Mesendoderm (in vitro differentiated cells): Measurements from ENCODE around the gene SUMF1.
"Not testable (repeated sequence)": the region's sequence is repeated elsewhere in the genome, so short reads cannot be mapped to it uniquely, and the experiment has no call there.

Experiments used
- DNase-seq: peaks from one replicate; pipeline ENCODE4 v3.0.0; 2013
- H2AK5ac ChIP-seq: 2 replicates; pipeline ENCODE4 v1.6.1; 2013; ENCODE audit warnings: low read length, inconsistent platforms
- H2BK120ac ChIP-seq: 2 replicates; pipeline ENCODE4 v1.6.1; 2013; ENCODE audit warnings: low read depth, mild to moderate bottlenecking, low read length, moderate library complexity, mixed read lengths
- H2BK15ac ChIP-seq: replicated peaks from 2 replicates; pipeline ENCODE4 v1.6.1; 2013; ENCODE audit warnings: low read depth, mild to moderate bottlenecking, moderate library complexity
- H2BK5ac ChIP-seq: 2 replicates; pipeline ENCODE4 v1.6.1; 2013; ENCODE audit warnings: low read length, inconsistent platforms
- H3K18ac ChIP-seq: 2 replicates; pipeline ENCODE4 v1.6.1; 2013; ENCODE audit warnings: mild to moderate bottlenecking, low read length, mixed read lengths
- H3K23ac ChIP-seq: one replicate; pipeline ENCODE4 v1.6.1; 2013; ENCODE audit warnings: low read length
- H3K27ac ChIP-seq: 2 replicates; pipeline ENCODE4 v1.5.1; 2013; ENCODE audit warnings: low read depth, mild to moderate bottlenecking, inconsistent platforms, low read length, moderate library complexity
- H3K27me3 ChIP-seq: 2 replicates; pipeline ENCODE4 v1.6.1; 2013; ENCODE audit warnings: low read length, control low read depth, mild to moderate bottlenecking, inconsistent platforms; ENCODE audit not compliant: insufficient read depth, poor library complexity
- H3K36me3 ChIP-seq: 2 replicates; pipeline ENCODE4 v1.6.1; 2013; ENCODE audit warnings: low read length, inconsistent platforms; ENCODE audit not compliant: control insufficient read depth, insufficient read depth
- H3K4ac ChIP-seq: one replicate; pipeline ENCODE4 v1.6.1; 2013; ENCODE audit warnings: low read depth, mild to moderate bottlenecking, low read length, moderate library complexity
- H3K4me1 ChIP-seq: 2 replicates; pipeline ENCODE4 v1.6.1; 2013; ENCODE audit warnings: low read depth, low read length, inconsistent platforms; ENCODE audit not compliant: control insufficient read depth
- H3K4me2 ChIP-seq: 2 replicates; pipeline ENCODE4 v1.6.1; 2013; ENCODE audit warnings: low read length
- H3K4me3 ChIP-seq: 2 replicates; pipeline ENCODE4 v1.5.1; 2013; ENCODE audit warnings: mild to moderate bottlenecking, low read length
- H3K56ac ChIP-seq: one replicate; pipeline ENCODE4 v1.6.1; 2013; ENCODE audit warnings: low read length
- H3K79me1 ChIP-seq: 2 replicates; pipeline ENCODE4 v1.6.1; 2013; ENCODE audit warnings: low read length, inconsistent platforms
- H3K79me2 ChIP-seq: 2 replicates; pipeline ENCODE4 v1.6.1; 2013; ENCODE audit warnings: mild to moderate bottlenecking, low read length; ENCODE audit not compliant: control insufficient read depth, insufficient read depth
- H3K9ac ChIP-seq: 2 replicates; pipeline ENCODE4 v1.6.1; 2013; ENCODE audit warnings: low read length, inconsistent platforms
- H4K5ac ChIP-seq: one replicate; pipeline ENCODE4 v1.6.1; 2013; ENCODE audit warnings: low read length
- H4K8ac ChIP-seq: one replicate; pipeline ENCODE4 v1.6.1; 2013; ENCODE audit warnings: low read depth, mild to moderate bottlenecking, control low read depth, low read length, moderate library complexity
- WGBS: extraction: QIAGEN DNeasy Blood & Tissue Kit; methylation state at CpG from one replicate; pipeline ENCODE4 v1.1.7; 2013; ENCODE audit warnings: low lambda C conversion rate, missing lambda C conversion rate; ENCODE audit not compliant: insufficient coverage; ENCODE audit errors: extremely low coverage; 5-methylcytosine and 5-hydroxymethylcytosine counted together

SUMF1 gene

GRCh38 chr3:4332991-4333390, 134.1 kb downstream of the SUMF1 start:
- no peak for DNase-seq
- no CpG with 5 or more reads among the region's 3 CpGs for WGBS
- H3K36me3 ChIP-seq = no peaks in the 10 kb centered on the region
- H3K79me2 ChIP-seq = no peaks in the 10 kb centered on the region
- no peak overlapping the region for H4K5ac ChIP-seq
- no peak overlapping the region for H3K18ac ChIP-seq
- H3K23ac ChIP-seq = no peak overlapping the region
- H4K8ac ChIP-seq = no peak overlapping the region
- peaks cover 3% of the 10 kb centered on the region for H3K4me1 ChIP-seq
- no peak overlapping the region for H3K56ac ChIP-seq
- no peaks in the 10 kb centered on the region for H3K27me3 ChIP-seq
- no peak overlapping the region for H2BK5ac ChIP-seq
- H3K4ac ChIP-seq = no peak overlapping the region
- no peaks in the 10 kb centered on the region for H3K79me1 ChIP-seq
- H2AK5ac ChIP-seq = no peak overlapping the region
- no peak overlapping the region for H3K4me2 ChIP-seq
- H3K4me3 ChIP-seq = no peak overlapping the region
- H3K9ac ChIP-seq = no peak overlapping the region
- no peak overlapping the region for H2BK15ac ChIP-seq
- no peak overlapping the region for H2BK120ac ChIP-seq
- H3K27ac ChIP-seq = no peak overlapping the region

- no peak overlapping the region for H3K27ac ChIP-seq
- H3K18ac ChIP-seq = no peak overlapping the region
- H2BK5ac ChIP-seq = no peak overlapping the region
- no peak overlapping the region for H2AK5ac ChIP-seq
- H3K23ac ChIP-seq = no peak overlapping the region
- no peak overlapping the region for H3K56ac ChIP-seq
- H3K27me3 ChIP-seq = no peaks in the 10 kb centered on the region
- DNase-seq = no peak
- no peak overlapping the region for H4K5ac ChIP-seq
- H3K9ac ChIP-seq = no peak overlapping the region
- H2BK15ac ChIP-seq = no peak overlapping the region
- peaks cover 3% of the 10 kb centered on the region for H3K4me1 ChIP-seq
- no peaks in the 10 kb centered on the region for H3K36me3 ChIP-seq
- no peak overlapping the region for H4K8ac ChIP-seq
- H2BK120ac ChIP-seq = no peak overlapping the region
- no peaks in the 10 kb centered on the region for H3K79me2 ChIP-seq
- H3K4me3 ChIP-seq = no peak overlapping the region
- WGBS = no CpG with 5 or more reads among the region's 3 CpGs
- no peak overlapping the region for H3K4ac ChIP-seq
- no peaks in the 10 kb centered on the region for H3K79me1 ChIP-seq
- H3K4me2 ChIP-seq = no peak overlapping the region
Measured at GRCh38 chr3:4332574-4332973, 134.5 kb downstream of the SUMF1 start.

- H2BK15ac ChIP-seq = no peak overlapping the region
- no peak overlapping the region for H2BK5ac ChIP-seq
- no peak overlapping the region for H3K4me2 ChIP-seq
- H3K4me3 ChIP-seq = no peak overlapping the region
- no peaks in the 10 kb centered on the region for H3K79me2 ChIP-seq
- no peak overlapping the region for H4K8ac ChIP-seq
- H3K4me1 ChIP-seq = peaks cover 3% of the 10 kb centered on the region
- H3K36me3 ChIP-seq = no peaks in the 10 kb centered on the region
- no peak overlapping the region for H3K56ac ChIP-seq
- WGBS = no CpG with 5 or more reads among the region's 1 CpG
- H3K27ac ChIP-seq = no peak overlapping the region
- H2BK120ac ChIP-seq = no peak overlapping the region
- H3K4ac ChIP-seq = no peak overlapping the region
- no peak overlapping the region for H4K5ac ChIP-seq
- DNase-seq = no peak
- H3K27me3 ChIP-seq = no peaks in the 10 kb centered on the region
- no peaks in the 10 kb centered on the region for H3K79me1 ChIP-seq
- H3K23ac ChIP-seq = no peak overlapping the region
- H3K18ac ChIP-seq = no peak overlapping the region
- no peak overlapping the region for H2AK5ac ChIP-seq
- no peak overlapping the region for H3K9ac ChIP-seq
Measured at GRCh38 chr3:4332111-4332510, 135.0 kb downstream of the SUMF1 start.

GRCh38 chr3:4329806-4330205, 137.3 kb downstream of the SUMF1 start:
- DNase-seq, H2AK5ac ChIP-seq, H4K8ac ChIP-seq, H3K27me3 ChIP-seq, H2BK15ac ChIP-seq, H3K23ac ChIP-seq, H2BK5ac ChIP-seq, H4K5ac ChIP-seq, H3K4me2 ChIP-seq, H2BK120ac ChIP-seq, H3K56ac ChIP-seq, H3K18ac ChIP-seq, H3K27ac ChIP-seq, H3K36me3 ChIP-seq, H3K9ac ChIP-seq, H3K4me3 ChIP-seq, H3K4ac ChIP-seq, H3K79me1 ChIP-seq, H3K4me1 ChIP-seq, H3K79me2 ChIP-seq: not testable (repeated sequence)

- Histone ChIP-seq H3K23ac (no peak overlapping the region), H3K4me2 (no peak overlapping the region), H3K27me3 (no peaks in the 10 kb centered on the region), H4K8ac (no peak overlapping the region), H3K4me1 (no peaks in the 10 kb centered on the region), H3K79me1 (no peaks in the 10 kb centered on the region), H3K56ac (no peak overlapping the region), H3K4ac (no peak overlapping the region), H3K79me2 (no peaks in the 10 kb centered on the region), H2BK15ac (no peak overlapping the region), H4K5ac (no peak overlapping the region), H2BK120ac (no peak overlapping the region), H3K36me3 (no peaks in the 10 kb centered on the region), H3K4me3 (no peak overlapping the region), H2BK5ac (no peak overlapping the region), H3K18ac (no peak overlapping the region), H2AK5ac (no peak overlapping the region), H3K9ac (no peak overlapping the region), H3K27ac (no peak overlapping the region)
- DNase-seq = no peak
- WGBS = no CpG with 5 or more reads among the region's 1 CpG
Measured at GRCh38 chr3:4326868-4327267, 140.2 kb downstream of the SUMF1 start.

GRCh38 chr3:4323246-4324027, 143.6 kb downstream of the SUMF1 start:
- no peak overlapping the region for H4K8ac ChIP-seq
- no peak overlapping the region for H3K23ac ChIP-seq
- no peak for DNase-seq
- no peak overlapping the region for H2BK15ac ChIP-seq
- H3K27ac ChIP-seq = no peak overlapping the region
- H3K36me3 ChIP-seq = no peaks in the 10 kb centered on the region
- H2BK120ac ChIP-seq = no peak overlapping the region
- no peak overlapping the region for H3K4me2 ChIP-seq
- WGBS = no CpG with 5 or more reads among the region's 3 CpGs
- no peak overlapping the region for H3K56ac ChIP-seq
- no peaks in the 10 kb centered on the region for H3K79me2 ChIP-seq
- no peak overlapping the region for H3K4ac ChIP-seq
- no peak overlapping the region for H3K18ac ChIP-seq
- no peaks in the 10 kb centered on the region for H3K4me1 ChIP-seq
- no peak overlapping the region for H2BK5ac ChIP-seq
- H3K4me3 ChIP-seq = no peak overlapping the region
- no peak overlapping the region for H3K9ac ChIP-seq
- no peak overlapping the region for H4K5ac ChIP-seq
- H3K27me3 ChIP-seq = no peaks in the 10 kb centered on the region
- H3K79me1 ChIP-seq = no peaks in the 10 kb centered on the region
- H2AK5ac ChIP-seq = no peak overlapping the region
